Panc1 (cell line): Measurements from ENCODE around the gene RIN1. TPM values are rescaled to one million over a fixed set of nuclear protein-coding genes. Genes with fewer than 3 reads are reported as not detected.
A peak's percentile ranks its signal among the peaks of the same experiment; 100 is the strongest.

Experiments used
- ATAC-seq: fragments of 200-7000 bp; cut with Tn5 transposase; 2 replicates; pipeline ENCODE4 v1.9.1; 2020; ENCODE audit warnings: mild to moderate bottlenecking, moderate library complexity
- BruUV-seq: library from RNA; stranded (reverse); fragments of 400-500 nt; replicated peaks from 2 replicates; lab custom pipeline; 2021; lab: Mats Ljungman, UMichigan
- CTCF ChIA-PET: fragments of 300-600 bp; sonication (Branson Sonifier 250); formaldehyde crosslinking; loops from one replicate; lab custom pipeline; 2022; ENCODE audit warnings: antibody characterized with exemption; lab: Charles Lee
- POLR2A ChIA-PET: fragments of 300-600 bp; sonication (Branson Sonifier 250); formaldehyde crosslinking; loops from one replicate; lab custom pipeline; 2022; ENCODE audit warnings: antibody characterized with exemption; lab: Charles Lee
- DNase-seq: peaks from one replicate; pipeline ENCODE4 v3.0.0-alpha.2; 2010; ENCODE audit warnings: low read depth, low spot score
- H3K27ac ChIP-seq: 2 replicates; pipeline ENCODE4 v1.5.1; 2011; ENCODE audit warnings: mild to moderate bottlenecking, low read length, inconsistent platforms
- H3K27me3 ChIP-seq: fragments of 200-500 bp; sonication (Bioruptor generic); 2 replicates; pipeline ENCODE4 v1.6.0; 2014; ENCODE audit warnings: low read length, inconsistent platforms; ENCODE audit not compliant: control insufficient read depth, insufficient read depth
- H3K36me3 ChIP-seq: fragments of 200-500 bp; sonication (Bioruptor generic); 2 replicates; pipeline ENCODE4 v1.5.1; 2014; ENCODE audit warnings: inconsistent platforms, mild to moderate bottlenecking, low read length, moderate library complexity; ENCODE audit not compliant: control insufficient read depth, insufficient read depth
- H3K4me1 ChIP-seq: 2 replicates; pipeline ENCODE4 v1.5.1; 2011; ENCODE audit warnings: inconsistent platforms, mild to moderate bottlenecking, low read length, moderate library complexity; ENCODE audit not compliant: control insufficient read depth, insufficient read depth
- H3K4me3 ChIP-seq, 2 experiments: 2 replicates each; pipeline ENCODE4 v1.5.1; 2011 to 2012; ENCODE audit warnings: low read depth in 2 of 2, low read length in 2 of 2, mild to moderate bottlenecking in 2 of 2, inconsistent platforms in 1 of 2, moderate library complexity in 1 of 2
- H3K9me3 ChIP-seq: fragments of 200-500 bp; sonication (Bioruptor generic); 2 replicates; pipeline ENCODE4 v1.5.1; 2014; ENCODE audit warnings: low read depth, mild to moderate bottlenecking, inconsistent platforms, low read length, moderate library complexity; ENCODE audit not compliant: control insufficient read depth, insufficient read depth
- CTCF ChIP-seq: fragments of 450-650 bp; IDR thresholded peaks from 2 replicates; pipeline ENCODE4 v1.5.1; 2017; ENCODE audit warnings: mild to moderate bottlenecking
- POLR2AphosphoS5 ChIP-seq: IDR thresholded peaks from 2 replicates; pipeline ENCODE4 v1.6.1; 2012; ENCODE audit warnings: mild to moderate bottlenecking, low read depth, low read length, moderate library complexity
- REST ChIP-seq, 2 experiments: IDR thresholded peaks; 2 replicates each; pipeline ENCODE4 v1.6.1; 2011 to 2012; ENCODE audit warnings: low read depth in 2 of 2, control low read depth in 1 of 2, low read length in 1 of 2, mild to moderate bottlenecking in 1 of 2, moderate library complexity in 1 of 2; ENCODE audit not compliant: insufficient read depth in 1 of 2
- SIN3A ChIP-seq: IDR thresholded peaks from 2 replicates; pipeline ENCODE4 v1.6.1; 2012; ENCODE audit warnings: low read depth, mild to moderate bottlenecking, low read length, moderate library complexity, borderline replicate concordance; ENCODE audit not compliant: insufficient read depth
- TCF7L2 ChIP-seq: IDR thresholded peaks from 2 replicates; pipeline ENCODE4 v1.6.1; 2011; ENCODE audit warnings: mild to moderate bottlenecking, low read depth, low read length, inconsistent platforms
- in situ Hi-C: cut with HindIII; loops from 2 replicates; pipeline ENCODE4 v1.10.0; 2016; ENCODE audit warnings: low sequenced_read_pairs, low pct_unique_long_range_greater_than_20kb
- intact Hi-C: fragments of 100-400 bp; cut with micrococcal nuclease; formaldehyde crosslinking; loops from one replicate; pipeline ENCODE4 v1.10.0; 2022; ENCODE audit not compliant: unreplicated experiment
- total RNA-seq: library from RNA; stranded (reverse); gene quantifications from one replicate; pipeline ENCODE4 v1.2.1, GENCODE V29; 2021; ENCODE audit not compliant: unreplicated experiment

RIN1 gene
- total RNA-seq, 1 experiment from 2014 or later: 21.7 TPM

- no peak for ATAC-seq
- TF ChIP-seq SIN3A (no peak), REST (IDR thresholded peaks at IDR 0.05; ENCODE audit: insufficient read depth in 1 of 2, low read depth in 2 of 2, low read length in 1 of 2) (no peak), CTCF (no peak), POLR2AphosphoS5 (no peak), TCF7L2 (no peak)
- intact Hi-C loops: no loop called here
- CTCF ChIA-PET: interaction anchor here (0.6 to 0.9 kb wide), 3 partner anchors 8 to 27 kb away, joined by 3 to 4 read pairs (median 3); no protein-coding TSS in a partner anchor
- Histone ChIP-seq H3K36me3 (peaks cover 3% of the 10 kb centered on the region; the same call in 1 of the 2 replicates), H3K27me3 (no peaks in the 10 kb centered on the region), H3K9me3 (no peaks in the 10 kb centered on the region), H3K4me3 (no peak overlapping the region), H3K4me1 (peaks cover 42% of the 10 kb centered on the region), H3K27ac (no peak overlapping the region)
- no peak for DNase-seq
- POLR2A ChIA-PET: no interaction called here
- no TSS peak for BruUV-seq
- in situ Hi-C loops: no loop called here
These were observed 2.3 kb upstream of the RIN1 start for GRCh38 chr11:66338276-66339161.

- ATAC-seq: no peak; the same call in 1 of the 2 replicates
- peak overlapping the region in 1 of 2 experiments; percentile 4; a peak in 1 of 4 replicates for H3K4me3 ChIP-seq
- in situ Hi-C loops: no loop called here
- peaks cover 3% of the 10 kb centered on the region; the same call in 1 of the 2 replicates for H3K36me3 ChIP-seq
- intact Hi-C loops: no loop called here
- BruUV-seq: no TSS peak
- DNase-seq: no peak
- ChIA-PET POLR2A (no interaction called here), CTCF (interaction anchor here (0.9 kb wide), 1 partner anchor 26 kb away, joined by 3 read pairs; no protein-coding TSS in a partner anchor)
- no peaks in the 10 kb centered on the region for H3K27me3 ChIP-seq
- peak overlapping the region; percentile 64 for H3K27ac ChIP-seq
- peaks cover 41% of the 10 kb centered on the region for H3K4me1 ChIP-seq
- H3K9me3 ChIP-seq: no peaks in the 10 kb centered on the region
- TF ChIP-seq CTCF: no peak
- TF ChIP-seq TCF7L2: no peak
- no peak for TF ChIP-seq REST (IDR thresholded peaks at IDR 0.05; ENCODE audit: insufficient read depth in 1 of 2, low read depth in 2 of 2, low read length in 1 of 2)
- no peak for TF ChIP-seq POLR2AphosphoS5
- TF ChIP-seq SIN3A: no peak
These were observed 1.1 kb upstream of the RIN1 start for GRCh38 chr11:66337103-66337899.
